ENCODE measurements around the gene FOXE3. TPM values are rescaled to one million over a fixed set of nuclear protein-coding genes. Genes with fewer than 3 reads are reported as not detected.
A peak's percentile ranks its signal among the peaks of the same experiment; 100 is the strongest.

FOXE3 gene
- total and polyA plus RNA-seq, 9 of the 15 experiments (the other 6 are each of a cell fraction or from before 2014, with no cell fraction given), result not detected

GRCh38 chr1:47388891-47389238 lies 27.2 kb upstream of the FOXE3 start:
- Histone ChIP-seq H3K27me3 (ENCODE audit: control insufficient read depth in 2 of 2, insufficient read depth in 2 of 2, low read length in 2 of 2) (peaks cover 7 to 8% of the 10 kb centered on the region in 2 experiments; a peak in 4 of 5 replicates), H3K4me1 (replicated peaks in 1 of 2; ENCODE audit: control insufficient read depth in 2 of 2, insufficient read depth in 2 of 2, low read length in 2 of 2) (no peaks in the 10 kb centered on the region; a peak in 1 of 5 replicates), H3K79me2 (ENCODE audit: control insufficient read depth, insufficient read depth, low read length) (no peaks in the 10 kb centered on the region), H4K20me1 (replicated peaks; ENCODE audit: control insufficient read depth, insufficient read depth, low read length) (peaks cover 6% of the 10 kb centered on the region), H3K36me3 (ENCODE audit: control insufficient read depth, insufficient read depth, low read length) (0 out of 3 replicates have a peak, but pooled peaks cover 2% of the 10 kb centered on the region), H3K9me1 (ENCODE audit: control insufficient read depth, insufficient read depth, low read length) (no peaks in the 10 kb centered on the region), H2AFZ (ENCODE audit: low read depth, low read length) (no peak overlapping the region), H3K9ac (ENCODE audit: insufficient read depth in 1 of 2, low read depth in 2 of 2, low read length in 2 of 2) (no peak overlapping the region), H3K4me3 (no peak overlapping the region), H3K4me2 (ENCODE audit: insufficient read depth, low read length) (no peak overlapping the region), H3K27ac (ENCODE audit: extremely low read depth, low read depth, low read length) (no peak overlapping the region), H3K9me3 (replicated peaks; ENCODE audit: control insufficient read depth, insufficient read depth, low read depth, low read length) (no peaks in the 10 kb centered on the region)
- intact Hi-C loops (cut with micrococcal nuclease), result loop anchor here (1.0 to 5.0 kb wide), 5 partner anchors 35 to 337 kb away; no protein-coding TSS in a partner anchor
- ATAC-seq, result peak; percentile 93
- CTCF ChIA-PET (ENCODE audit: low intra/inter-chr PET ratio), result interaction anchor here (0.7 to 1.8 kb wide), 5 partner anchors 35 to 337 kb away, joined by 3 to 7 read pairs (median 6); no protein-coding TSS in a partner anchor
- BruUV-seq (replicated peaks), result no TSS peak
- 20% methylated on average over 3 of the region's 3 CpGs for WGBS (ENCODE audit: insufficient coverage, low coverage, missing lambda C conversion rate)
- DNase-seq (ENCODE audit: extremely low read depth in 1 of 4, low spot score in 3 of 4), result peak; percentile 78 to 82 (median 80)
- FAIRE-seq, result peak; percentile 81
- POLR2A ChIA-PET, result interaction anchor here (0.6 to 1.8 kb wide), 10 partner anchors 9 to 199 kb away, joined by 3 to 6 read pairs (median 3); partner anchors contain the start of genes PDZK1IP1 and STIL
- in situ Hi-C loops (cut with MboI), result no loop called here
- TF ChIP-seq MEIS2 (IDR thresholded peaks at IDR 0.05; ENCODE audit: partially characterized antibody) (peak; percentile 3), SMC3 (conservative IDR thresholded peaks at IDR 0.05; ENCODE audit: insufficient read depth, low read depth, low read length) (peak; percentile 83), ID3 (CRISPR knock-in tag; IDR thresholded peaks at IDR 0.05) (no peak), ID3 (tag; IDR thresholded peaks at IDR 0.05) (no peak), NFIX (CRISPR knock-in tag; IDR thresholded peaks at IDR 0.05; ENCODE audit: low read depth) (no peak), MYNN (IDR thresholded peaks at IDR 0.05) (0 out of 2 replicates have a peak, but pooled peaks have one; percentile 49), MYNN (CRISPR knock-in tag; IDR thresholded peaks at IDR 0.05) (no peak), POLR2G (IDR thresholded peaks at IDR 0.05; ENCODE audit: low read depth, low read length) (no peak), FOXA3 (CRISPR knock-in tag; conservative IDR thresholded peaks at IDR 0.05 in 1 of 2, IDR thresholded peaks at IDR 0.05 in 1 of 2) (no peak), BRF2 (IDR thresholded peaks at IDR 0.05; ENCODE audit: borderline replicate concordance, insufficient read depth, insufficient read length) (no peak), TOE1 (IDR thresholded peaks at IDR 0.05; ENCODE audit: borderline replicate concordance) (0 out of 2 replicates have a peak, but pooled peaks have one; percentile 25), TOE1 (CRISPR knock-in tag; IDR thresholded peaks at IDR 0.05; ENCODE audit: borderline replicate concordance, low read depth) (no peak), MTA3 (IDR thresholded peaks at IDR 0.05; ENCODE audit: borderline replicate concordance) (peak; percentile 50; the same call in 1 of the 2 replicates)
- TF ChIP-seq, protein P1, sequence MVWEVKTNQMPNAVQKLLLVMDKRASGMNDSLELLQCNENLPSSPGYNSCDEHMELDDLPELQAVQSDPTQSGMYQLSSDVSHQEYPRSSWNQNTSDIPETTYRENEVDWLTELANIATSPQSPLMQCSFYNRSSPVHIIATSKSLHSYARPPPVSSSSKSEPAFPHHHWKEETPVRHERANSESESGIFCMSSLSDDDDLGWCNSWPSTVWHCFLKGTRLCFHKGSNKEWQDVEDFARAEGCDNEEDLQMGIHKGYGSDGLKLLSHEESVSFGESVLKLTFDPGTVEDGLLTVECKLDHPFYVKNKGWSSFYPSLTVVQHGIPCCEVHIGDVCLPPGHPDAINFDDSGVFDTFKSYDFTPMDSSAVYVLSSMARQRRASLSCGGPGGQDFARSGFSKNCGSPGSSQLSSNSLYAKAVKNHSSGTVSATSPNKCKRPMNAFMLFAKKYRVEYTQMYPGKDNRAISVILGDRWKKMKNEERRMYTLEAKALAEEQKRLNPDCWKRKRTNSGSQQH (CRISPR knock-in tag; IDR thresholded peaks at IDR 0.05), result peak; percentile 43; the same call in 1 of the 2 replicates
- TF ChIP-seq, protein P2, sequence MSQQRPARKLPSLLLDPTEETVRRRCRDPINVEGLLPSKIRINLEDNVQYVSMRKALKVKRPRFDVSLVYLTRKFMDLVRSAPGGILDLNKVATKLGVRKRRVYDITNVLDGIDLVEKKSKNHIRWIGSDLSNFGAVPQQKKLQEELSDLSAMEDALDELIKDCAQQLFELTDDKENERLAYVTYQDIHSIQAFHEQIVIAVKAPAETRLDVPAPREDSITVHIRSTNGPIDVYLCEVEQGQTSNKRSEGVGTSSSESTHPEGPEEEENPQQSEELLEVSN (IDR thresholded peaks at IDR 0.05; ENCODE audit: borderline replicate concordance in 1 of 2, extremely low read depth in 1 of 2, insufficient read depth in 1 of 2, insufficient read length in 1 of 2, low read depth in 1 of 2, low read length in 1 of 2, poor library complexity in 1 of 2, severe bottlenecking in 1 of 2), result no peak
- TF ChIP-seq, protein P3, sequence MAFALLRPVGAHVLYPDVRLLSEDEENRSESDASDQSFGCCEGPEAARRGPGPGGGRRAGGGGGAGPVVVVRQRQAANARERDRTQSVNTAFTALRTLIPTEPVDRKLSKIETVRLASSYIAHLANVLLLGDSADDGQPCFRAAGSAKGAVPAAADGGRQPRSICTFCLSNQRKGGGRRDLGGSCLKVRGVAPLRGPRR (CRISPR knock-in tag; IDR thresholded peaks at IDR 0.05), result no peak

All from K562 (cell line).